ENCODE results near the gene MYO15B.

- no peak for TF ChIP-seq REST (IDR thresholded peaks at IDR 0.05; ENCODE audit: borderline replicate concordance in 1 of 2, low read depth in 1 of 2, low read length in 2 of 2)
- no peak for TF ChIP-seq KDM1A (CRISPR knock-in tag; IDR thresholded peaks at IDR 0.05)
These were observed 83.3 kb downstream of the MYO15B start for GRCh38 chr17:75670868-75671267.

Measured in HepG2 (cell line).